ENCODE measurements around the gene CTNNBL1.

GRCh38 chr20:37680420-37680819, 13.4 kb upstream of the CTNNBL1 start:
- TF ChIP-seq CTCF (IDR thresholded peaks at IDR 0.05) (no peak), POLR2A (IDR thresholded peaks at IDR 0.05) (no peak)
